ENCODE data around the gene ALPK3. TPM values are rescaled to one million over a fixed set of nuclear protein-coding genes. Genes with fewer than 3 reads are reported as not detected.

The ALPK3 gene
- total and polyA plus RNA-seq, 9 of the 15 experiments (the other 6 are each of a cell fraction or from before 2014, with no cell fraction given), result 0.04 to 1.0 (median 0.07) TPM; not detected in 2

DNA sequence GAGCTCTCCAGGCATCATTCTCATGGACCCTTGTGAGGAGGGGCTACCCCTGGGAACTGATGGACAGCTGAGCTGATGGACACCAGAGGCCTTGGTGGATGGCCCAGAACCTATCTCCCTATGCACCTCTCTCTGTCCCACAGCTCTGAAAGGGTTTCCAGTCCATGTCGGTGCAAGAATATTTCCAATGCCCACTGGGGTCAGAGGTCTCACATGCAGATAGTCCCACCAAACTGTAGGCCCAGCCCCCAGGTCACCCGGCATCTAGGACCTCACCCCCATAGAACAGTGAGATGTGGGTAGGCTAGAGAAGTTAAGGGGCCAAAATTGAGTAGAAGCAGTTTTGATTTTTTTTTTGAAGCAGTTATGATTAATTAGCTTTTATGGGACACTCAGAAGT, 2.6 kb downstream of the ALPK3 start:
- intact Hi-C loops (cut with micrococcal nuclease), result loop anchor here (2.0 to 10.0 kb wide), 3 partner anchors 165 to 231 kb away; partner anchors contain the start of gene WDR73
- BruUV-seq (replicated peaks), result no TSS peak
- 59% methylated on average over 2 of the region's 2 CpGs for WGBS (ENCODE audit: insufficient coverage, low coverage, missing lambda C conversion rate)

DNA sequence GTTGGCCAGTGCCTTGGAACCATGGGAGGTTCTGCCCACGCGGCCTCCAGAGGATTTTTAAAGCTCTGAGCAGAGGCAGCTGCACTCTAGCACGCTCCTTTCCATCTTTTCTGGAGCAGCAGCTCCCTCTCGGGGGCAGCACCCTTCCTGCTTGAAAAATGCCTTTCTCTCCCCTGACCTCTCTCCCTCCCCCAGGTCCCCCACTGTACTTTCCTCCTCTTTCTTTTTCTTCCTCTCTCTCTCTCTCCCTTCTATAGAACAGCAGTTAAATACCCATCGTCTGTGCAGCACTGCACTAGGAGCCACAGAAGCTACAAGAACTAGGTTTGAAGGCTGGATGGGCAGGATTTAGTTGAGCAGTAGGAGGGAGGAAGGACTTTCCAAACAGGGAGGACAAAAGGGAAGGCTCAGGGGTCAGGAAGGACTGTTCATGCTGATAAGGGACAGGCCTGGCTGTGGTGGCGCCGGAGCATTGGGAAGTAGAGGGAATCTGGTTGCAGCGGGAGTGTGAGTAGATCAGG, 4.4 kb downstream of the ALPK3 start:
- H3K9me3 ChIP-seq (replicated peaks; ENCODE audit: control insufficient read depth, insufficient read depth, low read depth, low read length), result no peaks in the 10 kb centered on the region
- no peak overlapping the region for H3K4me3 ChIP-seq
- no peaks in the 10 kb centered on the region for H3K9me1 ChIP-seq (ENCODE audit: control insufficient read depth, insufficient read depth, low read length)
- peaks cover 24 to 36% of the 10 kb centered on the region in 2 experiments for H3K4me1 ChIP-seq (replicated peaks in 1 of 2; ENCODE audit: control insufficient read depth in 2 of 2, insufficient read depth in 2 of 2, low read length in 2 of 2)
- BruUV-seq (replicated peaks), result no TSS peak
- WGBS (ENCODE audit: insufficient coverage, low coverage, missing lambda C conversion rate), result 15% methylated on average over 8 of the region's 8 CpGs
- H2AFZ ChIP-seq (ENCODE audit: low read depth, low read length), result peak overlapping the region; percentile 82
- no peaks in the 10 kb centered on the region for H4K20me1 ChIP-seq (replicated peaks; ENCODE audit: control insufficient read depth, insufficient read depth, low read length)
- DNase-seq (ENCODE audit: extremely low read depth in 1 of 4, low spot score in 3 of 4) (peak; percentile 41 to 71 (median 56)), FAIRE-seq (peak; percentile 85), ATAC-seq (peak; percentile 75)
- in situ Hi-C loops (cut with MboI) (no loop called here), intact Hi-C loops (cut with micrococcal nuclease) (loop anchor here (1.0 to 10.0 kb wide), 4 partner anchors 167 to 233 kb away; partner anchors contain the start of gene WDR73)
- H3K79me2 ChIP-seq (ENCODE audit: control insufficient read depth, insufficient read depth, low read length), result no peaks in the 10 kb centered on the region
- POLR2A ChIA-PET, result interaction anchor here (0.5 to 1.8 kb wide), 6 partner anchors 10 to 339 kb away, joined by 3 to 15 read pairs (median 4); no protein-coding TSS in a partner anchor
- H3K36me3 ChIP-seq (ENCODE audit: control insufficient read depth, insufficient read depth, low read length), result no peaks in the 10 kb centered on the region
- H3K27ac ChIP-seq (ENCODE audit: extremely low read depth, low read depth, low read length), result peak overlapping the region; percentile 22; the same call in 1 of the 3 replicates
- CTCF ChIA-PET (ENCODE audit: low intra/inter-chr PET ratio), result interaction anchor here (0.6 to 1.4 kb wide), 5 partner anchors 167 to 267 kb away, joined by 3 to 5 read pairs (median 3); partner anchors contain the start of gene WDR73
- no peaks in the 10 kb centered on the region for H3K27me3 ChIP-seq (ENCODE audit: control insufficient read depth in 2 of 2, insufficient read depth in 2 of 2, low read length in 2 of 2)
- H3K4me2 ChIP-seq (ENCODE audit: insufficient read depth, low read length), result peak overlapping the region; percentile 44; the same call in 1 of the 2 replicates
- H3K9ac ChIP-seq (ENCODE audit: insufficient read depth in 1 of 2, low read depth in 2 of 2, low read length in 2 of 2), result peak overlapping the region in 1 of 2 experiments; percentile 33; a peak in 2 of 4 replicates
- peak; percentile 46; the same call in 1 of the 2 replicates for TF ChIP-seq CC2D1A (IDR thresholded peaks at IDR 0.05)
- peak; percentile 45; the same call in 1 of the 2 replicates for TF ChIP-seq L3MBTL2 (IDR thresholded peaks at IDR 0.05)
- peak; percentile 38; the same call in 1 of the 2 replicates for TF ChIP-seq GABPB1 (CRISPR knock-in tag; IDR thresholded peaks at IDR 0.05)
- TF ChIP-seq HDAC1 (IDR thresholded peaks at IDR 0.05), result peak in 1 of 2 experiments; percentile 1; a peak in 1 of 4 replicates
- TF ChIP-seq, protein P1, sequence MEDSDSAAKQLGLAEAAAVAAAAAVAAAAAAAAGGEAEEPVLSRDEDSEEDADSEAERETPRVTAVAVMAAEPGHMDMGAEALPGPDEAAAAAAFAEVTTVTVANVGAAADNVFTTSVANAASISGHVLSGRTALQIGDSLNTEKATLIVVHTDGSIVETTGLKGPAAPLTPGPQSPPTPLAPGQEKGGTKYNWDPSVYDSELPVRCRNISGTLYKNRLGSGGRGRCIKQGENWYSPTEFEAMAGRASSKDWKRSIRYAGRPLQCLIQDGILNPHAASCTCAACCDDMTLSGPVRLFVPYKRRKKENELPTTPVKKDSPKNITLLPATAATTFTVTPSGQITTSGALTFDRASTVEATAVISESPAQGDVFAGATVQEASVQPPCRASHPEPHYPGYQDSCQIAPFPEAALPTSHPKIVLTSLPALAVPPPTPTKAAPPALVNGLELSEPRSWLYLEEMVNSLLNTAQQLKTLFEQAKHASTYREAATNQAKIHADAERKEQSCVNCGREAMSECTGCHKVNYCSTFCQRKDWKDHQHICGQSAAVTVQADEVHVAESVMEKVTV (CRISPR knock-in tag; IDR thresholded peaks at IDR 0.05), result peak; percentile 73
- TF ChIP-seq TCF3 (CRISPR knock-in tag; IDR thresholded peaks at IDR 0.05), result 0 out of 2 replicates have a peak, but pooled peaks have one; percentile 29
- TF ChIP-seq SMARCE1 (IDR thresholded peaks at IDR 0.05), result peak; percentile 56; the same call in 1 of the 2 replicates
- TF ChIP-seq ZNF212 (CRISPR knock-in tag; IDR thresholded peaks at IDR 0.05), result no peak
- peak; percentile 61; the same call in 1 of the 2 replicates for TF ChIP-seq CTBP1 (IDR thresholded peaks at IDR 0.05; ENCODE audit: borderline replicate concordance)
- peak in 1 of 2 experiments; percentile 43; a peak in 1 of 4 replicates for TF ChIP-seq MAZ (CRISPR knock-in tag; conservative IDR thresholded peaks at IDR 0.05 in 1 of 2, IDR thresholded peaks at IDR 0.05 in 1 of 2)
- no peak for TF ChIP-seq FUS (optimal IDR thresholded peaks at IDR 0.05; ENCODE audit: low read depth, low read length)
- peak; percentile 44; the same call in 1 of the 2 replicates for TF ChIP-seq MTA3 (IDR thresholded peaks at IDR 0.05; ENCODE audit: borderline replicate concordance)

More for the DNA sequence above, 2.6 kb downstream of the ALPK3 start:
- Histone ChIP-seq H3K27ac (ENCODE audit: extremely low read depth, low read depth, low read length) (no peak overlapping the region), H3K9me3 (replicated peaks; ENCODE audit: control insufficient read depth, insufficient read depth, low read depth, low read length) (no peaks in the 10 kb centered on the region), H3K9me1 (ENCODE audit: control insufficient read depth, insufficient read depth, low read length) (no peaks in the 10 kb centered on the region), H2AFZ (ENCODE audit: low read depth, low read length) (peak overlapping the region; percentile 32; the same call in 1 of the 2 replicates), H3K36me3 (ENCODE audit: control insufficient read depth, insufficient read depth, low read length) (no peaks in the 10 kb centered on the region), H3K4me3 (no peak overlapping the region), H3K4me1 (replicated peaks in 1 of 2; ENCODE audit: control insufficient read depth in 2 of 2, insufficient read depth in 2 of 2, low read length in 2 of 2) (peaks cover 24 to 33% of the 10 kb centered on the region in 2 experiments), H3K4me2 (ENCODE audit: insufficient read depth, low read length) (no peak overlapping the region), H3K9ac (ENCODE audit: insufficient read depth in 1 of 2, low read depth in 2 of 2, low read length in 2 of 2) (no peak overlapping the region; a peak in 1 of 4 replicates), H4K20me1 (replicated peaks; ENCODE audit: control insufficient read depth, insufficient read depth, low read length) (no peaks in the 10 kb centered on the region), H3K79me2 (ENCODE audit: control insufficient read depth, insufficient read depth, low read length) (no peaks in the 10 kb centered on the region), H3K27me3 (ENCODE audit: control insufficient read depth in 2 of 2, insufficient read depth in 2 of 2, low read length in 2 of 2) (no peaks in the 10 kb centered on the region)
- in situ Hi-C loops (cut with MboI), result no loop called here
- CTCF ChIA-PET (ENCODE audit: low intra/inter-chr PET ratio), result no interaction called here
- DNase-seq (ENCODE audit: extremely low read depth in 1 of 4, low spot score in 3 of 4) (no peak), ATAC-seq (no peak), FAIRE-seq (no peak)
- TF ChIP-seq ZBTB7A (IDR thresholded peaks at IDR 0.05; ENCODE audit: borderline replicate concordance, control insufficient read depth, low read depth, low read length) (0 out of 2 replicates have a peak, but pooled peaks have one; percentile 8), ZNF134 (CRISPR knock-in tag; conservative IDR thresholded peaks at IDR 0.05) (no peak)
- POLR2A ChIA-PET, result interaction anchor here (0.6 to 2.8 kb wide), 4 partner anchors 10 to 213 kb away, joined by 3 to 13 read pairs (median 3); no protein-coding TSS in a partner anchor

Measured in K562 (cell line).